Prostate gland (tissue), 2 donors: ENCODE results near the gene ITGB2. TPM values are rescaled to one million over a fixed set of nuclear protein-coding genes. Genes with fewer than 3 reads are reported as not detected.

Experiments used
- DNase-seq: peaks from one replicate; pipeline ENCODE4 v3.0.0-alpha.2; 2019; ENCODE audit warnings: low spot score
- H3K27ac ChIP-seq, 2 donors: fragments of 200-600 bp; sonication (generic); 2 replicates each; pipeline ENCODE4 v1.5.1; 2017 to 2019
- H3K27me3 ChIP-seq: fragments of 200-600 bp; sonication (generic); replicated peaks from 2 replicates; pipeline ENCODE4 v1.5.1; 2019; ENCODE audit not compliant: insufficient read depth
- H3K36me3 ChIP-seq, 2 donors: fragments of 200-600 bp; sonication (generic); 1 replicate in 1 of 2; 2 replicates in 1 of 2; pipeline versions ENCODE4 v1.5.1 to v1.8.1; 2017 to 2019
- H3K4me1 ChIP-seq: fragments of 200-600 bp; sonication (generic); replicated peaks from 2 replicates; pipeline ENCODE4 v1.5.1; 2019
- H3K4me3 ChIP-seq, 2 donors: fragments of 200-600 bp; sonication (generic); 2 replicates each; pipeline ENCODE4 v1.5.1; 2017 to 2019
- H3K9me3 ChIP-seq: fragments of 200-600 bp; sonication (generic); 2 replicates; pipeline ENCODE4 v1.5.1; 2017
- POLR2A ChIP-seq: fragments of 450-650 bp; IDR thresholded peaks from one replicate; pipeline ENCODE4 v1.6.1; 2016; ENCODE audit warnings: antibody characterized with exemption, mild to moderate bottlenecking
- POLR2AphosphoS5 ChIP-seq: sonication (generic); formaldehyde crosslinking; IDR thresholded peaks from one replicate; pipeline ENCODE4 v1.6.1; 2017; ENCODE audit warnings: antibody characterized with exemption
- WGBS: methylation state at CpG from one replicate; pipeline ENCODE4 v1.1.5; 2018; 5-methylcytosine and 5-hydroxymethylcytosine counted together
- intact Hi-C: fragments of 100-400 bp; cut with DNase I; formaldehyde crosslinking; loops from one replicate; pipeline ENCODE4 v1.14.2; 2022
- total RNA-seq, 2 donors: library from RNA; depleted of rRNA; stranded (reverse); fragments of >200 nt; gene quantifications; one replicate each; pipeline ENCODE4 v1.1.0, GENCODE V29; 2016
- TF ChIP-seq, protein P1 (sequence below), 4 experiments: fragments of 200-600 bp in 2 of 4; fragments of 450-650 bp in 2 of 4; sonication (generic) in 2 of 4; IDR thresholded peaks; 1 replicate in 3 of 4; 2 replicates in 1 of 4; pipeline ENCODE4 v1.5.1; 2016 to 2019; ENCODE audit warnings: antibody characterized with exemption in 4 of 4, mild to moderate bottlenecking in 2 of 4, moderate library complexity in 2 of 4

The ITGB2 gene
- total RNA-seq, 2 donors from 2014 or later: 23.1 to 56.1 TPM

DNA sequence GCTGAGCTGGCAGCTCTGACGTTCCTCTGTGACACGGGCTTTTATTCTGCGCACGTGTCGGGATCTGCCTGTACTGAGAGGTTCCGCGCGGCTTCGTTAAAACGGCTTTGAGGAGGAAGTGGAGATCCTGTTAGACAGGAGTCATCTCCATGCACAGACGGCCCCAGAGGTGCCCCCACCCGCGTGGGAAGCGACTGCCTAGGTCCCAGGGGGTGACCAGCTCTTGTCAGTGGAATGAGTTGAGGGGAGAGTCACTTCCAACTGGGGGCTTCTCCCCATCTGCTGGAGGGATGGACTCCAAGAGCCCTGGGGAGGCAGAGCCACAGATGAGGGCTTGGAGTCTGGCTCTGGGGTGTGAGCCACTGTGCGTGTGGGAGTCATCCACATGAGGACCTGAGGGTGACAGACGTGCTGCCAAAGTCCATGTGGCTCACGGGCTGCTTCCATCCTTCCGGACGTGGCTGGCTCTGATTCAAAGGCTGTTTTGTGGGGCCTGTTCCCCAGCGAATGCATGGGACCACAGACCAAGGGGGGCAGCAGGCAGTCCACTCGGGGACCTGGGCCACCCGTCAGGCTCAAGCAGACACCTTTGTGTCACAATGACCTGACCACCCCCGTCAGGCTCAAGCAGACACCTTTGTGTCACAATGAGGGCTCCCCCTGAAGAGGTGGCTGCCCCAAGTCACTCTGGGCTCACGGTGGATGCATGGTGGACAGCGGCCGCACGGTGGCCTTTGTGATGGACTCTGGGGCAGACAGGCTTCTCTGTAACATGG is 74.0 kb downstream of the ITGB2 start:
- no peaks in the 10 kb centered on the region for H3K27me3 ChIP-seq
- DNase-seq: peak; percentile 74
- TF ChIP-seq POLR2AphosphoS5 (peak; percentile 63), POLR2A (peak; percentile 19)
- TF ChIP-seq, protein P1, sequence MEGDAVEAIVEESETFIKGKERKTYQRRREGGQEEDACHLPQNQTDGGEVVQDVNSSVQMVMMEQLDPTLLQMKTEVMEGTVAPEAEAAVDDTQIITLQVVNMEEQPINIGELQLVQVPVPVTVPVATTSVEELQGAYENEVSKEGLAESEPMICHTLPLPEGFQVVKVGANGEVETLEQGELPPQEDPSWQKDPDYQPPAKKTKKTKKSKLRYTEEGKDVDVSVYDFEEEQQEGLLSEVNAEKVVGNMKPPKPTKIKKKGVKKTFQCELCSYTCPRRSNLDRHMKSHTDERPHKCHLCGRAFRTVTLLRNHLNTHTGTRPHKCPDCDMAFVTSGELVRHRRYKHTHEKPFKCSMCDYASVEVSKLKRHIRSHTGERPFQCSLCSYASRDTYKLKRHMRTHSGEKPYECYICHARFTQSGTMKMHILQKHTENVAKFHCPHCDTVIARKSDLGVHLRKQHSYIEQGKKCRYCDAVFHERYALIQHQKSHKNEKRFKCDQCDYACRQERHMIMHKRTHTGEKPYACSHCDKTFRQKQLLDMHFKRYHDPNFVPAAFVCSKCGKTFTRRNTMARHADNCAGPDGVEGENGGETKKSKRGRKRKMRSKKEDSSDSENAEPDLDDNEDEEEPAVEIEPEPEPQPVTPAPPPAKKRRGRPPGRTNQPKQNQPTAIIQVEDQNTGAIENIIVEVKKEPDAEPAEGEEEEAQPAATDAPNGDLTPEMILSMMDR (IDR thresholded peaks at IDR 0.05): no peak
- H3K27ac ChIP-seq: peak overlapping the region; percentile 19 to 43
- 32% methylated on average over 27 of the region's 27 CpGs for WGBS
- intact Hi-C loops: no loop called here
- peaks cover 14% of the 10 kb centered on the region for H3K4me1 ChIP-seq
- peaks cover 3 to 6% of the 10 kb centered on the region in 2 donors for H3K36me3 ChIP-seq
- H3K4me3 ChIP-seq: no peak overlapping the region
- no peaks in the 10 kb centered on the region for H3K9me3 ChIP-seq

DNA sequence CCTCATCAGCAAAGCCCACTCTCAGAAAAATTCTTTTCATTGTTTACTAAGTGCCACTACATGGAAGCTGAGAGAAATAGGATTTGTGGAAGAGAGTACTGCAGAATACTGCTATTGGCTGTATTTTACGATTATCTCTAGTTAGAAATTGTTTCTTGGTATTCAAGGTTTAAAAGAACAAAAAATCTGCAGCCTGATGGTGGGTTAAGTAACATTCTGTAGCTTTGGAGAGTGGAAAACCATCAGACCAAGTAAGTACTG is 74.5 kb downstream of the ITGB2 start:
- no peak for DNase-seq
- Histone ChIP-seq H3K27ac (peak overlapping the region; percentile 19 to 43), H3K9me3 (no peaks in the 10 kb centered on the region), H3K27me3 (no peaks in the 10 kb centered on the region), H3K4me1 (peaks cover 14% of the 10 kb centered on the region), H3K4me3 (peak overlapping the region in 1 of 2 donors; percentile 17), H3K36me3 (peaks cover 3 to 6% of the 10 kb centered on the region in 2 donors)
- 3% methylated on average over 1 of the region's 1 CpG for WGBS
- TF ChIP-seq POLR2AphosphoS5 (no peak), POLR2A (no peak)
- TF ChIP-seq, protein P1 (IDR thresholded peaks at IDR 0.05): no peak
- intact Hi-C loops: no loop called here

DNA sequence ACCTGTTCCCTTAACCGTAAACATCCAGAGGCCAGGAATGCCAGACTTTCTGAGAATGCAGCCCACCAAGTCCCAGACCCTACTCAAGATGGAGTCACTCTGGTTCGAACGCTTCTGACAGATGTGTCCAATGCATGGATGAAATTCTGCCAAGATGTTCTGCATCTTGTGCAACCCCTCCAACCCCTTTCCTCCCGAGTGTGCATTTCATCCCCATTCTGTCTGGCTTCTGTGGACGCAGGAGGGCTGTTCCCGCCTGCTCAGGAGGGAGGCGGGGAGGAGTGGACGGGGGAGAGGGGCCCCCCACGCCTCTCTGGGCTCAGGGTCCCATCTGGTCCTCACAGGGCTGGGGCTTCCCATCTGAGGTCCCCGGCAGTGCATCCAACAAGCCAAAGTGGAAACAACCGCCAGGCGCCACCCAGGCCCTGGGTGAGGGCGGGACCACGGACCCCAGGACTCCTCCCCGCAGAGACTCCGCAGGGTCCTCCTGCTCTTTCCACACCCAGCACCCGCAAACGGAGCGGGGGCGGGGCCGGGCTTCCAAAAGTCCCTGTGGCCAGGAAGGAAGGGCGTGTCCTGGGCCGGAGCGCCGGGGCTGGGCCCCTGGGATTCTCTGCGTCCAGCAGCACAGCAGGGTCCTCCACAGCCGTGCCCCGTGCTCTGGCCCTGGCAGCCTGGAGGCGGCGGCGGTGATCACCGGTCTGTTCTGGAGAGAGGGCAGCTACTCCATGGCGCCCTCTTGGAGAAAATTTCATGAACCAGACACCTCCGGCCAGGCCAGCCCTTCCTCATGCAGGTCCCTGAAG is 75.1 kb downstream of the ITGB2 start:
- DNase-seq: no peak
- 10% methylated on average over 22 of the region's 34 CpGs for WGBS
- H3K27me3 ChIP-seq: no peaks in the 10 kb centered on the region
- H3K4me1 ChIP-seq: peaks cover 14% of the 10 kb centered on the region
- H3K4me3 ChIP-seq: peak overlapping the region; percentile 17
- peak overlapping the region; percentile 25 to 43 for H3K27ac ChIP-seq
- no peaks in the 10 kb centered on the region for H3K9me3 ChIP-seq
- H3K36me3 ChIP-seq: peaks cover 1 to 3% of the 10 kb centered on the region in 2 donors
- intact Hi-C loops: no loop called here
- TF ChIP-seq, protein P1 (IDR thresholded peaks at IDR 0.05): no peak
- TF ChIP-seq POLR2AphosphoS5: no peak
- no peak for TF ChIP-seq POLR2A

DNA sequence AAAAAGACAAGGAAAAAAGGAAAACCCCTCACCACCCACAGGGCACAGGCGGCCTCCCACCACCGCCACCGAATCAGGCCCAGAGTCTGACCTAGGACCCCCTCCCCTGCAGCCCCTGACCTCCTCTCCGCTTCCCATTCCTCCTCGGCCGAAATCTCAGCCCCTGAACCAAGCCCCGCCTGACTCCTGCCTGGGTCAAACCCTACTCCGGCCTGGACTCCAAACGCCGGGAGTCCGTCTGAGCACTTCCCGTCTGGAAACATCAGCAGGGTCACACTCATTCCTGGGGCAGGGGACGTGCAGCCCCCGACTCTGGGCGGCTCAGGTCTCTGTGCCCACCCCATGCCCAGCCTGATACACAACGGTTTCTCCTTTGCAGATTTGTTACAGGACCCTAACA is 76.4 kb downstream of the ITGB2 start:
- intact Hi-C loops: no loop called here
- Histone ChIP-seq H3K9me3 (no peaks in the 10 kb centered on the region), H3K4me3 (no peak overlapping the region), H3K4me1 (peaks cover 14% of the 10 kb centered on the region), H3K27ac (no peak overlapping the region), H3K36me3 (no peaks in the 10 kb centered on the region), H3K27me3 (no peaks in the 10 kb centered on the region)
- 82% methylated on average over 16 of the region's 16 CpGs for WGBS
- TF ChIP-seq POLR2A (no peak), POLR2AphosphoS5 (no peak)
- TF ChIP-seq, protein P1 (IDR thresholded peaks at IDR 0.05): no peak
- DNase-seq: no peak
